Erythroblast (primary cell): ENCODE data around the gene TTI1.

Source experiments
- DNase-seq, 2 experiments: peaks; one replicate each; lab custom pipeline; 2025; lab: John Stamatoyannopoulos, UW
- GATA1 ChIP-seq: IDR thresholded peaks from 2 replicates; pipeline ENCODE4 v1.6.1; 2011; ENCODE audit warnings: low read depth, mild to moderate bottlenecking, control low read depth, low read length, moderate library complexity
- POLR2A ChIP-seq: IDR thresholded peaks from 2 replicates; pipeline ENCODE4 v1.6.1; 2011; ENCODE audit warnings: mild to moderate bottlenecking, low read length

Gene TTI1

GRCh38 chr20:38036366-38036765 lies 3.1 kb upstream of the TTI1 start:
- no peak for DNase-seq
- TF ChIP-seq POLR2A (no peak), GATA1 (no peak)

GRCh38 chr20:38034961-38035360 lies 1.7 kb upstream of the TTI1 start:
- DNase-seq, result peak; percentile 24 to 38
- TF ChIP-seq POLR2A (no peak), GATA1 (no peak)

GRCh38 chr20:38034108-38034649 lies 923 bp upstream of the TTI1 start:
- DNase-seq, result peak in 1 of 2 experiments; percentile 70
- TF ChIP-seq GATA1, result no peak
- no peak for TF ChIP-seq POLR2A

DNA sequence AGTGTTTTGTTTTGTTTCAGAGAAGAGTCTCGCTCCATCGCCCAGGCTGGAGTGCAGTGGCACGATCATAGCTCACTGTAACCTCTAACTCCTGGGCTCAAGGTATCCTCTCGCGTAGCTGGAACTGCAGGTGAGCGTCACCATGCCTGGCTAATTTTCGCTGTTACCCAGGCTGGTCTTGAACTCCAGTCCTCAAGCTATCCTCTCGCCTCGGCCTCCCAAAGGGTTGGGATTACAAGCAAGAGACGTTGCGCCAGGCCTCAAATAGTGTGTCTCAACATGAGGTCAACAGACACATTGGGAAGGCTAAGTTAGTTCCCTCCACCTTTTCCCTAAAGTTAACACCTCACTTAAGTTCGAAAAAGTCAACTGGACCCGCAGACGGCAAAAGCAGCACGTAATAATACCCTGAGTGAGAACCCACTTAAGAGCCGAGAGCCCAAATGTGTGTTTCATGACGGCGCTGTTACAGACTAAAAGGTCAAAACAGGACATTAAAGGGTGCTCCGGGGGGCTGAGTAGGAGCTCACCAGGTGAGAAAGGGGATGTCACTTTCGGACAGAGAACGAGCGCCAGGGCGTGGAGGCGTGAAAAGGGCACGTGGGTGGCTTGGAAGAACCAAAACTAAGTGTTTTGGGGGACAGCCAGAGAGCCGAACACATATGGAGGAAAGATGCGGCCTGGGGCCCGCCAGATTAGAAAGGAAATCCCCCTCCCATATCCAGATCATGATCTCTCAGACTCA lies 499 bp downstream of the TTI1 start:
- TF ChIP-seq GATA1, result no peak
- TF ChIP-seq POLR2A, result no peak
- peak; percentile 88 to 90 for DNase-seq

DNA sequence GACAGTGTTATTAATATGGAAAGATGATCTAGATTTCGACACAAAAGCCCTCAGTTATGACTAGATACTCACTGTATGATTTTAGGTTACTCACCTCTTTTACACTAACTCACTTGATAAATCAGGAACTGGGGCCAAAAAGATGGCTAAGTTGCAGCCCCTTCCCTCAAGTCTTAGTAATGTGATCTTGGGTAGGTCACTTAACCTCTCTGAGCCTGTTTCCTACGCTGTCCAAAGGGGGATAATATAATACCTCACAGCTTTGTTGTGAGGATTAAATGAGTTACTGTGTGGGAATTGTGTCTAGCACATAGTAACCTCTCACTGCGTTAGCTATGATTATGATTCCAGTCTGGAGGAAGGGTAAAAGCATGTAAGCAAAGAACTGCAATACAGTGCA lies 1.3 kb downstream of the TTI1 start:
- no peak for DNase-seq
- TF ChIP-seq GATA1 (no peak), POLR2A (no peak)

DNA sequence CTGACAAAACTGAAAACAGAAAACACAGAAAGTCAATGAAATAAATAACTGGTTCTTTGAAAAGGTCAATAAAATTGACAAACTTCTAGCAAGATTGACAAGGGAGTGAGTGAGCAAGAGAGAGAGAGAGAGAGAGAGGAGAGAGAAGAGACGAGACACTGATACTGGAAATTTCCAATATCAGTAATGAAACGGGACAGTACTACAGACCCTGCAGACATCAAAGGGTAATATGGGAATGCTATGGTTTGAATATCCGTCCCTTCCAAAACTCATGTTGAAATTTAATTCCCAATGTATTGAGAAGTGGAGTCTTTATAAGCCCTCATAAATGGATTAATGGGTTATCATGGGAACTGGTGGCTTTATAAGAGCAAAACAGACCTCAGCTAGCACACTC lies 3.8 kb downstream of the TTI1 start:
- TF ChIP-seq GATA1 (no peak), POLR2A (no peak)
- no peak for DNase-seq

DNA sequence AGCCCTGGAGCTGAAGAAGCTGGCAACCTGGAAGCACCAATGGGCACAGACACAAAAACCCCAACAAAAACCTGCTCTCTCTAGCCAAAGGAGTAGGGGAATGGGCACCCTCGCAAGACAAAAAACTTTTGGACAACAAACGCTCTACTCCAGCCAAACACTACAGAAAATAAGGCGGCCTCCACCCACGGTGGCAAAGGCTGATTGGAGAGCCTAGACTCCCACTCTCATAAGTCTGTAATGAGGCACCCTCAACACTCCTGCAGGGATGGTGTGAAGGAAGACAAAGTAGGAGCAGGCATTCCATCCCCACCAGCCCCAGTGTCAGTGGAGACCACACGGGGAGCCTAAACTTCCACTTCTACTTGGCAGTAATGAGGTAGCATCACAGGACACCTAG lies 8.8 kb downstream of the TTI1 start:
- DNase-seq, result no peak
- TF ChIP-seq POLR2A, result no peak
- no peak for TF ChIP-seq GATA1

DNA sequence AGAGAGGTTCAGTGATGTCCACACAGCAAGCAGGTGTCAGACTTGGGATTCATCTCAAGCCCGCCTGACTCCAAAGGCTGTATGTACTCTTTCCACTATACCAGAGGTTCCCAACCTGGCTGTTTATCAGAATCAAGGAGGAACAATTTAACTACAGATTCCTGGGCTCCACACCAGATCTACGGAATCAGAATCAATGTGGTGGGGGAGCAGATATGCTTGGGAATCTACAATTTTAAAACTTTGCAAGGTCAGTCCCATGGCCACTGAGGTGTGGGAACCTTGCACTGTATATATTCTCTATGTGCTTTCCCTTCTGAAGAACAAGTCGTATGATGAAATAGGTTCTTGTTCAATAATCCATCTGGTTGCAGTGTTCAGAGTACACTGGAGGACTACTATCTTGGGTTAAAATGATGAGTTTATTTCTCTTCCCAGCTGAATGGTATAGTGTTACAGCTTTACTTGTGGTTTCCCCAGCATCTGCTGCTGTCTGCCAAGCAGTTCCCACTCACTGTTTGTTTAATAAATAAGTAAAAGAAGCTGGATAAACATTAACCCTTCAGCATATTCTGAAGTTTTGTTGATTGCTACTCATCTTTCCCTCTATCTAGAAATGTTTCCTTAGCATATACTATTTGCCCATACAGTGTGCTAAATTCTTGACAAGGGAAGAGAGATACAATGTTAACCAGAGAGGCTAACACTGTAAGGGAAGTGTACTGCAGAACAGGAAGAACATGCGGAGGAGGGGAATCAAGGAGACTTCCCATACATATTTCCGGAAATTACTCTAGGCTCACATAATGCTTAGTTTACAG lies 9.9 kb downstream of the TTI1 start:
- TF ChIP-seq POLR2A, result no peak
- TF ChIP-seq GATA1, result no peak
- DNase-seq, result no peak

DNA sequence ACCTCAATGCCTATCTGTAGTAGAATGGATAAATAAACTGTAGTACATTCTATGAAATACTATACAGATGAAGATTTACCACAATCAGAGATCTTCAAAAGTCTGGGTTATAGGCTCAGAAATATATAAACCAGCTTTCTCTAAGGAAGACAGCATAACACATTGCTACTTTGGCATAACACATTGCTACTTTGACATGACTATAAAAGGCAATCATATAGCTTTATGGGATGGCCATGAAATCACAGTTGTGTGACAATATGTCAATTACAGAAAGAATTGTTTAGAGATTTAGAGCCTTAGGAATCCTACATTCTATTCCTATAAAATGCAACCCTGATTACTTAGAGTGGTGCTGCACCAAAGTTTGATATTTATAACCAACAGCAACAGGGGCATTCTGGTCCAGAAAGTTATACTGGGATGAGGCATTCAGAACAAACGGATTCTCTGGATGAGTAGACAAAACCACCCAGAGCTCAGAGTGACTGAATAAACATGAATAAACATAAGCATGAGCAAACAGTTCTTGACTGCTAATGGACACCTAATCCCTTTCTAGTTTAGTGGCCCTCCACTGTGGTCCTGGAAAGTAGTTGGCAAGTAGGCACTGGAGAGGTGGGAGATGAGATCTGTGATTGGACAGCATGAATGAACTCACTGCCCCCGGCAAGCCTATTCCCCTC lies 12.0 kb downstream of the TTI1 start:
- DNase-seq, result no peak
- TF ChIP-seq GATA1 (no peak), POLR2A (no peak)

DNA sequence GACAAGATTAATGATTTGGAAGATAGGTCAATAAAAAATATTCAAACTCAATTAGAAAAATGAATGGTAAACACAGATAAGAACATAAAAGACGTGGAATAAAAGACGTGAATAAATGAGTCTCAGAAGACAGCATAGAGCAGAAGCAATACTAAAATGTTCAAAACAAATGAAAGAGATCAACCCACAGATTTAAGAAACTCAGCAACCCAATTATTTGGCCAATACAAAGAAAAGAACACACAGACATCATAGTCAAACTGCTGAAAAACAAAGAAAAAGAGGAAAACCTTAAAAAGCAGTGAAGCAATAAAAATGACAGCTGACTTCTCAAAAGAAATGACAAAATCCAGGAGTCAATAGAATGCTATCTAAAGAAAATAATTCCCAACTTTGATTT lies 14.9 kb downstream of the TTI1 start:
- DNase-seq, result no peak
- TF ChIP-seq GATA1 (no peak), POLR2A (no peak)

DNA sequence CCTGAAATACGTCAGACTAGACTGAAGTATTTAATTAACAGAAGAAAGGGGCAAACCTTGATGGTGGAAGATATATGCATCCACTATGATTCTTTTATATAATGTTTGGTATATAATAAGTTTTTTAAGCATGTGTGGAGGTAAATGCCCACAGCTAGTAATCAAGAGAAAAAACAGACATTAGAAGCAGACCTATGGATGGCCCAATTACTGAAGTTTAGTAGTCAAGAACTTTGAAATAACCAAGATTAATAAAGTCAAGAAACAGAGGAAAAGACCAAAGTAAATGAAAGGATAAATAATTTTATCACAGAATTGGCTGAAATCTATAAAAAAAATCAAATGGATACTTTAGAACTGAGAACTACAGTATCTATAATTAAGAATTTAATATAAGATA lies 15.3 kb downstream of the TTI1 start:
- DNase-seq, result peak; percentile 37 to 46
- no peak for TF ChIP-seq POLR2A
- no peak for TF ChIP-seq GATA1

GRCh38 chr20:38013887-38014286 lies 19.4 kb downstream of the TTI1 start:
- no peak for DNase-seq
- TF ChIP-seq GATA1 (no peak), POLR2A (no peak)

DNA sequence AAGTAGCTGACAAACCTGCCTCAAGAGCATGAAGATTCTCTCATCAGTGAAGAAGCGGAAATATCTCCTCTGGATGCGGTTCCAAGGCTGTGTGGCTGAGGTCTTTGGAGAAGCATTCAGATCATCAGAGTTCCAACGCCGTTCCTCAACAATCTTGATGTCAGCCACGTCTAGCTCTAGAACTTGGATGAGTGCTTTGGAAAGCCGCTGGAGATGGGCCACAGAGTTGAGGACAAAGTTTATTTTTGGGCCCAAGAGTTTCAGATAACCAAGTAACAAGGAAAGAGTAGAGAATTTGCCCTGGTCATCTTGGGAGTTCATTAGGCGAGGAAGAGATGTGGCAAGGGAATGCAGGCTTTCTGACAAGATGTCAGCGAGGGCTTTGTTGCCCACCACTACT lies 20.9 kb downstream of the TTI1 start:
- no peak for DNase-seq
- TF ChIP-seq POLR2A (no peak), GATA1 (no peak)
